GM19395 (cell line): ENCODE measurements around the gene TTC39A.

ENCODE experiments used
- ATAC-seq: cut with Tn5 transposase; IDR thresholded peaks from one replicate; pipeline ENCODE4 v1.9.1; 2021; ENCODE audit warnings: mild to moderate bottlenecking, moderate library complexity; ENCODE audit not compliant: unreplicated experiment

Gene TTC39A

DNA sequence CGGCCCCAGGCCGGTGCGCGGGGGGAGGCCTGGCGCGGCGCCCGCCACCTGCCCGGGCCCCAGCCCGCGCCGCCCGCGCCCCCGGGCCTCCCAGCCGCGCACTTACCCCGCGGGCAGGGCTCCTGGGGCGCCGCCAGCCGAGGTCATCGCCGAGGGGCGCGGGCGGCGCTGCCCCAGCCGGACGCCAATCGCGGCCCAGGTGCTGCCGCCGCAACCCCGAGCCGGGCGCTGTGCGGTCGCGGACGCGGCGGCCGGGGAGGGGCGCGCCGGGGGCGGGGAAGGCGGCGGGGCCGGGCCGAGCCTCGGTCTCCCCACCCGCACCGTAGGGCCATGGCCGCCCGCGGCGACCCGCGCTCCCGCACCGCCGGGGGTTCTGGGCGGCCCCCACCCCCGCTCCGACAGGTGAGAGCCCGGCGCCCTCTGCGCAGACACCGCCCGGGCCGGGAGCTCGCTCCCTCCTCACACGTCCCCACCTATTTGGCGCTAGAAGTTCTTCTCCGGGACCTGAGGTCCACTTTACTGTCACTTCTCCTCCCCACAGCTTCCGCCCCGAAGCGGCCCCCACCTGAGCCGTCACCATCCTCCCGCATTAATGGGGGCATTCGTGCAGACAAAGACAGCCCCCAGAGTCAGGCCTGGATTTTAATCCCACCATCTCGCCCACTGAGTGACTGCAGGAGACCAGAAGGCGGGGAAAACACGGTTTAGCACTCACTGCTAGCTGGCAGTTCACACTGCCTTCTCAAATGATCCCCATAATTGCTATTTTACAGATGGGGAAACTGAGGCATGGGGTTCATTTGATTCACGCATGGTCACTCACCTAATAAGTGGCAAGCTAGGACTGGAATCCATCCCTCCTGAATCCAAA lies at the start of gene TTC39A:
TSS of gene TTC39A (minus strand) at position 232 of the 871 bp plus-strand sequence. CDS start at position 147, 85 bp downstream.
- ATAC-seq = no peak

DNA sequence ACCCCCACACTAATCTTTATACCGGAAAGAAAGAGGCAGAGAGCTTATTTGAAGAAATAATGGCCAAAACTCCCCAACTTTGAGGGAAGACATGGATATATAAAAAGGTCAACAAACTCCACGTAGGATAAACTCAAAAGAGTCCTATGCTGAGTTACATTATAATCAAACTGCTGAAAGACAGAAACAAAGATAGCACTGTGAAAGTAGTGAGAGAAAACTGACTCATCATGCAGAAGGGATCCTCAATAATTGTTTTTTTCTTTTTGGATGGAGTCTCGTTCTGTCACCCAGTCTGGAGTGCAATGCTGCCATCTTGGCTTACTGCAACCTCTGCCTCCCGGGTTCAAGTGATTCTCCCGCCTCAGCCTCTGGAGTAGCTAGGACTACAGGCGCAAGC lies 48.5 kb upstream of the TTC39A start:
- no peak for ATAC-seq

DNA sequence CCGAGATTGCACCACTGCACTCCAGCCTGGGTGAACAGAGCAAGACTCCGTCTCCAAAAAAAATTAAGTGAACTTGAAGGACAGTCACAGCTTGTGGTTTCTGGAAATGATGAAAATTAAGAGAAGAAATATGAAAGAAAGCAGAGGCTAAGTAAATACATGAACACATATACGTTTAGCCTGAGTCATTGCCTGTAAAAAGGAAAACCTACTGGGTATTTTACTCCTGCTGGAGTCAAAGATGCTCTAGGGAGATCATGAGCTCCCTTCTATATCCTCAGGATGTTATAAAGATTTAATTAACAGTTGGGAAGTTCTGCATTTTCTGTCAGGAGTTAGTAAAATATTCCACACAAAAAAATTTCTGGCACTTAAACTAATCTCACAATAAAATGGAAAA lies 43.5 kb upstream of the TTC39A start:
- no peak for ATAC-seq

DNA sequence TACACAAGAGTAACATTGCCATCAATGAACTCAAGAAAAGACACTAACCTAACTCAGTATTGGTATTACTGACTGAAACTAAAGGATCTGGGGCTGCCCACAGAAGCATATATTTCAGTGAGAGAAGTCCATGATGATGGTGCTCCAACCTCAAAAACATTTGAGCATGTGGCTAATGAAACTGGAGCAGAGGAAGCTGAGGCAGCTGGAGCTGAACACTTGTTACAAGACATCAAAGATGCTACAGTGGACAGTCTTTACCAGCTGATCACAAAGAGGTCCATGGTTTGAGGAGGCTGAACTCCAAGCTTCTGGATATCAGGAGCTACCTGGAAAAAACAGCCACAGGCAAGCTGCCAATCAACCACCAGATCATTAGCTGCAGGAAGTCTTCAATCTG lies 42.2 kb upstream of the TTC39A start:
- no peak for ATAC-seq

DNA sequence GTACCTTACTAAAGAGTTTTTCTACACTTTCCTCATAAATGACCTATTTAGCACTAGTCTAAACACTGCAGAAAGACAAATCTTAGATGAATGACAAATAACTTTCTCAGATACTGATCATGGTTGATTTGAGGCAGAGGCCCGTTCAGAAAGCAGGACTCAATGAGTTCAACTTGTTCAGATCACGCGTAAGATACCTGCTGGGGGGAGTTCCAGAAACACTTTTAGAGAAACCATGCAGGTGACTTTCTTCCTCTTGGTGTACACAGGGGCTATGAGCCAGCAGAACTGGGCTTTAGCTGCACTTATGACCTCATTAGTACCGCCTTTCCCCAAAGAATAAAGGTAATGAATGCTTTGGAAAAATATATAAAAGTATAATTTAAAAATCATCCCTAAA lies 38.8 kb upstream of the TTC39A start:
- ATAC-seq = no peak

DNA sequence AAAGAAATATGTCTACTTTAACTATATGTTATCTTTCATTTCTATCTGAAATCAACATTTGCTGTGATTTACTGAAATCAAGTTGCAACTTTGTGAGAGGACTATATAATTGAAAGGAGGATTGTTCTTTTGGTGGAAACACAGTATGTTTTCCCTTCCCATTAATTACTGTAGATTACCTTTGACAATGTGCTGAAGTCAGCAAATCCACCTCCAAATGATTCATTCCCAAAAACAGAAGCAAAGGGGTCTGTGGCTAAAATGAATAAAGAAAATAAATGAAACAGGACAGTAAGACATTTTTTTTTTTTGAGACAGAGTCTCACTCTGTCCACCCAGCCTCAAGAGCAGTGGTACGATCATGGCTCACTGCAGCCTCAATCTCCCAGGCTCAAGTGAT lies 35.4 kb upstream of the TTC39A start:
- no peak for ATAC-seq

DNA sequence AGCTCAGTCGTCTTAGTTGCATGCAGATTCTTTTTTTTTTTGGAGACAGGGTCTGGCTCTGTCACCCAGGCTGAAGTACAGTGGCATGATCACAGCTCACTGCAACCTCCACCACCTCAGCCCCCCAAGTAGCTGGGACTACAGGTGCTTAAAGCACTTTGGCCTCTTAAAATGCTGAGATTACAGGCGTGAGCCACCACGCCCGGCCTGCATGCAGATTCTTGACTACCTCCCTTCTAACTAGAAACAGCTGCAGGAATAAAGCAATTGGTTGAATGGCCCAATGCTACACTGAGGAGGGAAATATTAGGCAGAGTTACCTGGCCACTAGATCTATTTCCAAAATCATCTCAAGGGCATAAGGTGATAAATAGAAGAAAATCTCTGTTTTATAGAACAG lies 29.5 kb upstream of the TTC39A start:
- ATAC-seq = no peak

DNA sequence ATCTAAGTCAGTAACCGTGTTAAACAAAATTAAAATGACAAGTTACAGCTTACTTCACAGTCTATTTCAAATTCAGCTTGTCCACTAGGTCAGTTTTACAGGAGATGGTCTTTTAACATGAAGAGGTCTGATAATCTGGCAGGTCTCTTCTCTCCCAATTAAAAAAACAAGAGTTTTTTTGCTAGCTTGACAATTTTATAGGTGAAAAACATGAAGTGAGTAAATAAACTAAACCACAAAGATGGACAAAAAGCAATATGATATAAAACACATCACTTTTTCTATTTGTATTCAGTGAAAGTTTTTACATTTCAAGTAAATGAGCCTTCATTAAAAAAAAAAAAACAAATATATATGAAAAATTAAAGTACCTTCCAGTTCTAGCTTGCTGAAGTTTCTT lies 25.0 kb upstream of the TTC39A start:
- ATAC-seq = no peak

DNA sequence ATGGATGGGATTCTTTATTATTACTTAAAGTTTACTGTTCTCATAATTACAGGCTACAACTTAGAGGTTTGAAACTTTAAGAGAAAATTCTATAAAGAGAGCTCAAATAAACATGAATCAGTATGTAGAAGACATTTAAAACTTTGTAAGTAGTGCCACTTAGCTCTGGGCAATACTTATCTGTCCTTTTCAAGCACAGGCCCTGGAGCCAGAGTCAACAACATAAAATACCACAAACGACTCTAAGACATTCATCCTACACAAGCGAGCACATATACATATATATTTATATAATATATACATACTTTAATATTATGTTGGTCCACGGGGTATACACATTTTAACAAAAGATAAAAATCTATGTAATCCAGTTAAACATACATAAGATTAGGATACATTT lies 24.1 kb upstream of the TTC39A start:
- no peak for ATAC-seq

DNA sequence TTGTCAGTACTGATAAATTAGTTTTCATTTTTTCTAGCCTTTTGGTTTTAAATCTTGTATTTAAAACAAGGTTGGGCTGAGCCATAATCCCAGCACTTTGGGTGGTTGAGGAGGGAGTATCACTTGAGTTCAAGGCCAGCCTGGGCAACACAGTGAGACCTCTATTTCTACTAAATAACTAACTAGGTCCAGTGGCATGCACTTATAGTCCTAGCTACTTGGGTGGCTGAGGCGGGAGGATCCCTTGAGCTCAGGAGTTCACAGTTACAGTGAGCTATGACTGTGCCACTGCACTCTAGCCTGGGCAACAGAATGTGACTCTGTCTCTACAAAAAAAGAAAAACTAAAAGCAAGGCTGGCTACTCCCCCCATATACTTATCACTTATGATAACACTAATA lies 21.5 kb upstream of the TTC39A start:
- no peak for ATAC-seq

DNA sequence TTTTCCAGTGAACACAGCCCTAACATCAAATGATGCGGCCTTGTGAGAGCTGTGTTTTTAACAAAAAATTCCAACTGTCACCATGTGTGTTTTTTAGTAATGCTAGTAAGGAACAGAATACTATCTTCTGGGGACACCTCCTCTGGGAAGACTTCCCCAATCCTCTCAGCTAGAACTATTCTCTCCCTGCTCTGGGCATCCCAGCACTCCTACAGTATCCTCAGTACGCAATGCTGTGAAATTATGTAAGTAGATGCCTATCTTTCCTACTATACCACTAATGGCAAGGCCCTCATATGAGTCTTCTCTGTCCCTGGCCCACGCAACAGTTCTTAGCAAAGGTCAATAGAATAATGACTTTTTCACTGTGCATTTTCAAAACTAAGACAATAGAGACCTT lies 19.5 kb upstream of the TTC39A start:
- no peak for ATAC-seq

DNA sequence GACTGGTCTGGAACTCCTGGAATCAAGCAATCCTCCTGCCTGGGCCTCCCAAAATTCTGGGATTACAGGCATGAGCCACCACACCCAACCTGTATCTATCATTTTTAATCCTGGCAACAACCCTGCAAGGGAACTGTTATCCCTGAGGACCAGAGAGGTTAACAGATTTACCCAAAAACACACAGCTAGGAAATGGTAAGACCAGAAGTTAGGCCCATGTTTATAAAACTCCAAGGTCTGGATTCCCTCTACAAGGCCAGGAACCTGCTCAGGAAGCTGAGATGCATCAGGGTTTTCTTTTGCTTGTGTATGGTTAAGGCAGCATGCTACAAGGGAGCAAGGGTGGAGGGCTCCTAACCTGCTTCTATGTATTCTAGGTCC lies 17.8 kb upstream of the TTC39A start:
- ATAC-seq = no peak

DNA sequence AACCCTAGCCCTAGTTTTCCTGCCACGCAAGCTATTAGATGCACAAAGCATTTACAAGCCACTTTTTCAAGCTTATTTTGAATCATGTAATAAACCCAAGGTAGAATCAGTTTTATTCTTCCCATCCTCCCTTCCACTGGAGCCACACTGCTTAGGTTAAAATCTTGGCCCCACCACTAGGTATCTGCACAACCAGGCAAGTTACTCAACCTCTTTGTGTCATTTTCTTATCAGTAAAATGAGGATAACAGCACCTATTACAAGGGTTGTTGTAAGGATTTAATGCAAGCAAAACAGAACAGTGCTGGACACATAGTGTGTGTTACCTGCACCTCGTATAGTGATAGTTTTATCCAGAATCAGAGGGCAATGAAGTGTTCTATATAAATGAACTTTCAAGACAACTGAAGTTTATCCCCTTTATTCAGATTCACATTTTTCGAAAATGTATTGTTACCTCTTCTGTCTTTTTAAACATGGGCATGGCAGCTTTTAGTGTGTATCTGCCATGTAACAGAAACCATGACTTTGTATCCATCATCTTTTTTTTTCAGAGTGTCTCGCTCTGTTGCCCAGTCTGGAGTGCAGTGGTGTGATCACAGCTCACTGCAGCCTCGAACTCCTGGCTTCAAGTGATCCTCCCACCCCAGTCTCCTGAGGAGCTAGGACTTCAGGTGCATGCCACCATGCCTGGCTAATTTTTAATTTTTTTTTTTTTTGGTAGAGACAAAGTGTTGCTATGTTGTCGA lies 17.2 kb upstream of the TTC39A start:
- ATAC-seq = no peak

DNA sequence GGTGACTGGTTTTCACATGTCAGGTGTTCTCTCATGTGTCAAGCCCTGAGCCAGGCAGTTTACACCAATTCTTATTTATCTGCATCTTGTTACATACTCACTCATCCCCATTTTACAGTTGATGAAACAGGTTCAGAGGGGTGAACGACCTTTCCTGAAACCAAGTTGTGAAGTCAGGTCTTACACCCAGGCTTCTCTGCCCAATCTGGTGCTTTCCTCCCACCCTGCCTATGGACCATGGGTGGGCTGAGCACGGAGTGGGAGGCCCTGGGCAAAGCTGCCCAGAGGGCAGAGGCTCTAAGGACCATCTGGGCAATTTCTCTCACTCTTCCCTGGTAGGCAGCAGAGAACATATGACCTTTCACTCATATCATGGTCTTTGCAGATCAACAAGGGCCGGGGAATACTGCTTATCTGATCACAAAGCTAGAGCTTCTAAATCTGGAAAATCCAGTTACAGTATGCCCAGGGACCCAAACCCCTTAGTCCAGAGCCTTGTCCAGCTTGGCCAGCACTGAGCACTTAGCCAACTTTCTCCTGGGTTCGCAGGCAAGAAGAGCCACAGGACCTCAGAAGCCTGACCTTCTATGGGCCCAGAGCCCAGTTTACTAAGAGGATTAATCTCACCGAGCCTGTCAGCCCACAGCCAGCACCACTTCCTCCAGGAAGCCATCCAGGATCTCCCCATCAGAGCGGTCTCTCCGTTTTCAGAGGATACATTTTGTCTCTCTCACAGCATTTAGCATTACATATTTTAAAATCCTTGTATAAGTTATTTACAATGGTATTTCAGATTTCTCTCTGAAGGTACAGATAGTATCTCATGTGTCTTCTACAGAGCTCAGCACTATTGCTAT lies 16.0 kb upstream of the TTC39A start:
- ATAC-seq = no peak

DNA sequence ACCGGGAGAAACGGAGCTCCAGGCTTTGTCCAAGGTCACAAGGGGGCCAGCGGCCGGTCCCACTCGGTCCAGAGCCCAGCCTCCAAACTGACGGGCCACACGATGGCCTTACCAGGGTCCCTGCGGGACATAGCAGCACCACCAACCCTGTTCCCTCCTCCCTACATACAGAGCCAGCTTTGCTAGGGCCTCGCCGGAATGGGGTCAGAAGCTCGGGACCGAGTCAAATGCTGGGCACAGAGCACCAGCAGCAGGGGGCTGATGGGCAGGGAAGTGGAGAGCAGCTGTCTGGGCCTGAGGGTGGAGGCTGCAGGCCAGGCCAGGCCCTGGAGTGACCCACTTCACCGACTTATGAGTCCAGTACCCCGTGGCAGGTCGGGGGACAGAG lies 14.9 kb upstream of the TTC39A start:
- no peak for ATAC-seq

DNA sequence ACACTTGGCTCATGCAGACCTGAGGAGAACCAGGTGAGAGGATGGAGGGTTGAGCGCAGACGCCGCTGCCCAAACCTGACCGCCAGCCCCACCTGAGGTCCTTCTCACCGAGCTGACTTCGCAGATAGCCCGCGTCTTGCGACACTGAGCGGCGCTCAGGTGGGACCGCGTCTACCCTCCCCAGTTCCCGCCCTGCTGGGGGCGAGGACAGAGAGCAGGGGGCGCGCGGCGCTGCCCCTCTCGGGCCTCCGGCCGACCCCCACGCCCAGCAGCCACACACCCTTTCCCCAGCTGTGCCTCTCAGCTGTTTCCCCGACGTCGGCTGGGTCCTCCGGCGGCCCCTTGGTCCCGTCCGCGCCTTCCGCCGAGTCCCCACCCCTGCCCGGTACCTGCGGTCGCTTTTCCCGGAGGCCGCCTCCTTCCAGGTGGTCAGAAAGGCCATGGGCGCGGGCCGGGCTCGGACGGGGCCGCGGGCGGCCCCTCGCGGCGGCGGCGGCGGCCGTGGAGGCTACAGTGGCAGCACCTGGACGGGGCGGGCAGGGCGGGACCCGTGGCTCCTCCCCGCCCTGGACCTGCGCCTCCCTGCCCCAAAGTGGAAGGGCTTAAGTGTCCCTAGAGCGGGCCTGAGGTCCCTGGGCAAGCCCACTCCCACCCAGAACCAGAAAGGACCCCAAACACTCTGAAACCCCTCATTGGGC lies 14.4 kb upstream of the TTC39A start:
- no peak for ATAC-seq

DNA sequence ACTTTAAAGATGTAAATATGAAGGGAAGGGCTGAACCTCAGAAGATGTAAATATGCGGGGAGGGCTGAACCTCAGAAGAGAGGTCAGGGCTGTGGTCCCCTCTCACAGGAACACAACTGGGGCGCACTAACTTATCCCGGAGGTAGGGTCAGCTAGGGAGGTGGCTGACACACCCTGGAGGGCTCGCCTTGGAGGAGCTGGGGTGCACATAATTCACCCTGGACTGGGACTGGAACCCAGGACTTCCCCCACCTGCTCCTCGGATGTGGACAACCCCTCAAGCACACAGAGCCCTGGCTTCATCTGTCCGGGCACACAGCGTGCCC lies 13.9 kb upstream of the TTC39A start:
- ATAC-seq = no peak

DNA sequence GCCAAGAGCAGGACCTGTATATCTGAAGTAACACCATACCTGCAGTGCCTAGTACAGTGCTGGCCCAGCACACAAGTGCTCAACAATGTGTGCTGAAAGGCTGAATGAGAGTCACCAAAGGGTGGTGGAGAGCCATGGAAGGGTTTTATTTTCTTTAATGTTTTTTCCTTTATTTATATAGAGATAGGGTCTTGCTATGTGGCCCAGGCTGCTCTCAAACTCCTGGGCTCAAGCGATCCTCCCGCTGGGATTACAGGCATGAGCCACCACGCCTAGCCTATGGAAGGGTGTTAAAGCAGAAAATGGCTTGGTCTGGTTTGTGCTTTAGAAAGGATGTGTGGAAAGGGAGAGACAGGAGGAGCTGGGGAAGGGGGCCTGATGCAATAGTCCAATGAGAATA lies 13.3 kb upstream of the TTC39A start:
- ATAC-seq = no peak

DNA sequence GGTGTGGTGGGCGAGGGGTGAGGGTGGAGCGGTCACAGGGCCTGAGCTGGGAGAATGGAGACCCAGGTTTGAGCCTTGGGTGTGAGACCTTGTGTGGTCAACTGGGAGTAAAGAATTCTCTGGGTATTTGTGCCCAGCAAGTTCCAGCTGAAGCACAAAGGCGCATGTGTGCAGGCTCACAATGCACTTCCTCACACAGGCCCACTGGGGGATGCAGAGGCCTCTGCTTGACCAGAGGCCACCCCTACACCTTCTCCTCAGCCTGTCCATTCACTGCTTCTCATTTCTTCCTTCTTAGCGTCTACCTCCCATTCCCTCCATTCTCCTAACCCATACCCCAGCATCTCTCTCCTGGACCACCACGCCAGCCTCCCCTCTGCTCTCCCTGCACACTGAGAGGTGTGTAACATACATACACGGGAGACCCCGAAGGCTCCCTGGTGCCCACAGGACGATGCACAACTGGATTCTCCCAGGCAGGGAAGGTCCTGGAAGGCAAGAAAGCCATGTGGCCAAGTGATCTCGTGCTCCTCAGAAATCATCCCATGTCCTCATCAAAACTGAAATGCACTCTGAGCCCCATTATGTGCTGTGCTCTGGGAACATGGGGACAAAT lies 12.3 kb upstream of the TTC39A start:
- ATAC-seq = no peak

DNA sequence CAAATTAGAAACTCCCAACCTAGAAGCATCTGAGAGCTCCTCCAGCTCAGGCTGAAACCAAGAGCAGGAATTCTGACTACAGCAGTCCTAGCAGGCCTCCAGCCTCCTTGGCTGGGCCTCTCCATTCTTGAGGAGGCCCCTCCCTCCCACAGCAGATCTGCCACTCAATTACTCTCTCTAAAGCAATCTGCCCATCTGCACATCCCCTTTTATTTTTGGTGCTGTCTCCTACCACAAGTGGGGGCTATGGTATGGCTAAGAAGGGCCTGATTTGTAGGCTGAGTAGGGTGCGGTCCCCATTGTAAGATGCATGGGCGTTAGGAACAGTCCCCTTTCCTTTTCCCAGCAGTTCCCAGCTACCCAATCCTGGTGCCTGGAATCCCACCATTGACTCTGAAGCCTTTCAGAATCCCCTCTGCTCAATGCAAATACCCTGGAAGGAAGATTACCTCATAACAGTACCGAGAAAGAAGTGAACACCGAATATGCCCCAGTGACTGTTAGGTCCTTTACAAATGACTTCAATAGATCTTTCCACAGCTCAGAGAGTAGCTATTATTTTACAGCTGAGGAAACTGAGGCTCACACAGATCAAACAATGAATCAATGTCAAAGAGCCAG lies 11.6 kb upstream of the TTC39A start:
- ATAC-seq = peak; percentile 79
